Uterus (tissue), 4 donors: ENCODE data around the gene SULT1A2. TPM values are rescaled to one million over a fixed set of nuclear protein-coding genes. Genes with fewer than 3 reads are reported as not detected.

Source experiments
- DNase-seq, 2 donors: peaks; one replicate each; pipeline ENCODE4 v3.0.0-alpha.2; 2019 to 2020
- H3K27ac ChIP-seq, 2 donors: fragments of 200-600 bp; sonication (generic); 1 replicate in 1 of 2; 2 replicates in 1 of 2; pipeline ENCODE4 v1.5.1; 2016 to 2018
- H3K27me3 ChIP-seq, 2 donors: fragments of 200-600 bp; sonication (generic); one replicate each; pipeline ENCODE4 v1.5.1; 2018 to 2019; ENCODE audit warnings: control low read depth in 1 of 2
- H3K36me3 ChIP-seq, 2 donors: fragments of 200-600 bp; sonication (generic); one replicate each; pipeline ENCODE4 v1.5.1; 2019; ENCODE audit warnings: control low read depth in 1 of 2
- H3K4me1 ChIP-seq, 2 donors: fragments of 200-600 bp; sonication (generic); one replicate each; pipeline ENCODE4 v1.5.1; 2018 to 2019; ENCODE audit warnings: control low read depth in 1 of 2
- H3K4me3 ChIP-seq, 2 donors: fragments of 200-600 bp; sonication (generic); 1 replicate in 1 of 2; 2 replicates in 1 of 2; pipeline ENCODE4 v1.5.1; 2018 to 2019; ENCODE audit warnings: mild to moderate bottlenecking in 1 of 2
- H3K9me3 ChIP-seq, 2 donors: fragments of 200-600 bp; sonication (generic); one replicate each; pipeline ENCODE4 v1.5.1; 2019; ENCODE audit warnings: control low read depth in 1 of 2
- POLR2A ChIP-seq, 2 donors: fragments of 450-650 bp; IDR thresholded peaks; one replicate each; pipeline ENCODE4 v1.6.1; 2016; ENCODE audit warnings: antibody characterized with exemption in 2 of 2, mild to moderate bottlenecking in 1 of 2, moderate library complexity in 1 of 2
- intact Hi-C: fragments of 100-400 bp; cut with DNase I; formaldehyde crosslinking; loops from one replicate; pipeline ENCODE4 v1.15.1; 2023; ENCODE audit warnings: low total_unique reads
- total RNA-seq, 4 donors: library from RNA; depleted of rRNA in 3 of 4; stranded (reverse); fragments of >200 nt in 3 of 4; gene quantifications; one replicate each; pipeline versions ENCODE4 v1.1.0 to v1.2.4, GENCODE V29; 2014 to 2023
- TF ChIP-seq, protein P1 (sequence below), 4 experiments: fragments of 200-600 bp in 2 of 4; fragments of 450-650 bp in 2 of 4; sonication (generic) in 2 of 4; IDR thresholded peaks; one replicate each; pipeline ENCODE4 v1.5.1; 2016 to 2019; ENCODE audit warnings: antibody characterized with exemption in 4 of 4, mild to moderate bottlenecking in 2 of 4, moderate library complexity in 1 of 4
- donor health status: DM: yes; HTN: yes; CAD: no.

Gene SULT1A2
- total RNA-seq, 4 donors from 2014 or later: 0.41 to 0.46 TPM; not detected in 2

DNA sequence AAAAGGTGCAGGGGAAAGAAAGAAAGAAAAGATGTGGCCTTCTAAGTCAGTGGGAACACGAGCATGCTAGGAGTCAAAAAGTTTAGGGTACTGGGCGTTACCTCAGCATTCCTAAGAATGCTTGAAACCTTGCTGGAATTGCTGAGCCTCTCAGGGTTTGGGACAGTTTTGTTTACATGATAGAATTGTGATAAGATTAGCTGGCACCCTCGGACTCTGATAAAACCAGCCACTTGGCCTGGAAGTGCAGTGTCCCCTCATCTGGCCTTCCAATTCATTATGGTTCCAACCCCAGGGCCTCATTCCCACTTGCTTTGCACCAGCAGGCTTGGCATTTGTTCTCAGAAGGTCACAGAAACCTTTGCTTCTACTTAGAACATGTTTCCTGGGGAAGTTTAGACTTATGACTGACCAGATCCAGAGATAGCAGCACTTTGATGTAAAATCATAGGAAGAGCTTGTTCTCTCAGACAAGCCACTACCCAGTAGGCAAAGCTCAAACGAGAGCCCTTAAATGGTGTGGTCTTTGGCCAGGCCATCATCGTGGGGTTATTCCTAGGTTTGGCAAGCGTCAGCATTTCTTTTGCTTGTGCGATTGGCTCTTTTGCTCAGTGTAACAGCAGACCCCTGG lies 35.2 kb downstream of the SULT1A2 start:
- no peak for DNase-seq
- Histone ChIP-seq H3K27ac (no peak overlapping the region), H3K4me1 (no peaks in the 10 kb centered on the region), H3K27me3 (no peaks in the 10 kb centered on the region), H3K9me3 (no peaks in the 10 kb centered on the region), H3K36me3 (no peaks in the 10 kb centered on the region), H3K4me3 (no peak overlapping the region)
- TF ChIP-seq, protein P1, sequence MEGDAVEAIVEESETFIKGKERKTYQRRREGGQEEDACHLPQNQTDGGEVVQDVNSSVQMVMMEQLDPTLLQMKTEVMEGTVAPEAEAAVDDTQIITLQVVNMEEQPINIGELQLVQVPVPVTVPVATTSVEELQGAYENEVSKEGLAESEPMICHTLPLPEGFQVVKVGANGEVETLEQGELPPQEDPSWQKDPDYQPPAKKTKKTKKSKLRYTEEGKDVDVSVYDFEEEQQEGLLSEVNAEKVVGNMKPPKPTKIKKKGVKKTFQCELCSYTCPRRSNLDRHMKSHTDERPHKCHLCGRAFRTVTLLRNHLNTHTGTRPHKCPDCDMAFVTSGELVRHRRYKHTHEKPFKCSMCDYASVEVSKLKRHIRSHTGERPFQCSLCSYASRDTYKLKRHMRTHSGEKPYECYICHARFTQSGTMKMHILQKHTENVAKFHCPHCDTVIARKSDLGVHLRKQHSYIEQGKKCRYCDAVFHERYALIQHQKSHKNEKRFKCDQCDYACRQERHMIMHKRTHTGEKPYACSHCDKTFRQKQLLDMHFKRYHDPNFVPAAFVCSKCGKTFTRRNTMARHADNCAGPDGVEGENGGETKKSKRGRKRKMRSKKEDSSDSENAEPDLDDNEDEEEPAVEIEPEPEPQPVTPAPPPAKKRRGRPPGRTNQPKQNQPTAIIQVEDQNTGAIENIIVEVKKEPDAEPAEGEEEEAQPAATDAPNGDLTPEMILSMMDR (IDR thresholded peaks at IDR 0.05): no peak
- TF ChIP-seq POLR2A (IDR thresholded peaks at IDR 0.05): no peak
- intact Hi-C loops: no loop called here

DNA sequence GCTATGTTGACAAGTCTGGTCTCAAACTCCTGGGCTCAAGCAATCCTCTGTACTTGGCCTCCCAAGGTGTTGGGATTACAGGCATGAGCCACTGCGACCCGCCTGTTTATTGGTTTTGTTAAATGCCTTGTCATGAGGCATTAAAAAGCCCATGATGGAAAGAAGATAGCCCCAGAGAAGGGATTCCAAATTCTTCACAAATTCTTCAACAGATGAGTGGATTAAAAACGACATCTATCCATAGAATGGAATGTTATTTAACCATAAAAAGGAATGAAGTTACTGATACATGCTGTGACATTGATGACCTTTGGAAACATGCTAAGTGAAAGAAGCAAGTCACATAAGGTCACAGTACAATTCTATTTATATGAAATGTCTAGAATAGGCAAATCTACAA lies 38.4 kb downstream of the SULT1A2 start:
- Histone ChIP-seq H3K27ac (no peak overlapping the region), H3K27me3 (no peaks in the 10 kb centered on the region), H3K4me3 (no peak overlapping the region), H3K36me3 (no peaks in the 10 kb centered on the region), H3K4me1 (peaks cover 0 to 3% of the 10 kb centered on the region in 2 donors), H3K9me3 (no peaks in the 10 kb centered on the region)
- intact Hi-C loops: loop anchor here (10.0 kb wide), 1 partner anchor 64 kb away; the partner anchor contains the start of genes APOBR and CLN3
- DNase-seq: no peak
- no peak for TF ChIP-seq POLR2A (IDR thresholded peaks at IDR 0.05)
- TF ChIP-seq, protein P1 (IDR thresholded peaks at IDR 0.05): no peak

DNA sequence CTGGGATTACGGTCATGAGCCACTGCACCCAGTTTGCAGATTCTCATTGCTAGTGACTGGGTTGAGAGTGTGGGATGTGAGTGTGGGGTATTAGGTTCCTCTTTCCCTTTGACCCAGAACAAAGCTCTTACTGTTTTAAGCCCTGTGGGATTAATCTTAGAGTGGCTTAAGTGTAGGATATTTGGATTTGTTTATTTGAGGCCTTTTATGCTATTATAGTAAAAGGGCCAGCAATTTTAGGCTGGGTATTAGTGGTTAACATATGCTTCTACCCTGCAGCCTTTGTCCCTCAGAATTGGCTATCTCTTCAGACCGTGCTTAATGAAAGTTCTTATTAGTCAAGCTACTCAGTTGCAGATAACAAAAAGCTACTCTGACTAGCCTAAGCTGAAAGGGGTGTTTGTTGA lies 39.9 kb downstream of the SULT1A2 start:
- Histone ChIP-seq H3K27me3 (no peaks in the 10 kb centered on the region), H3K27ac (no peak overlapping the region), H3K4me1 (peaks cover 0 to 3% of the 10 kb centered on the region in 2 donors), H3K9me3 (no peaks in the 10 kb centered on the region), H3K36me3 (no peaks in the 10 kb centered on the region), H3K4me3 (no peak overlapping the region)
- no peak for DNase-seq
- intact Hi-C loops: loop anchor here (10.0 kb wide), 1 partner anchor 62 kb away; the partner anchor contains the start of genes APOBR and CLN3
- TF ChIP-seq, protein P1 (IDR thresholded peaks at IDR 0.05): no peak
- no peak for TF ChIP-seq POLR2A (IDR thresholded peaks at IDR 0.05)

DNA sequence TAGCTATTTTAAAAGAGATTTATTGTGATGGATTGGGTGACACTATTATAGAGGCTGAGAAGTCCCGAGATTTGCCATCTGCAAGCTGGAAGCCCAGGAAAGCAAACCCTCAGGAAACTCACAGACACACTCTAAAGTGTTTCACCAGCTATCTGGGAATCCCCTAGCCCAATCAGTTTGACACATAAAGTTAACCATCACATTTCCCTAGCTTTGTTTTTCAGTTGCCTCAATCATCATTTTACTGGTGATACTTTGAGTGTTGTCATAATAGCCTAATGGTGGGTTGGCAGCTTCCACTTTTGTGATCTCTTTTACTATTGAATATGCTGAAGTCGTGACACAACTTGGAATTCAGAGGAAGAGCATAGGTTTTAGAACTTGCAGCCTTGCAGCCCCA lies 41.3 kb downstream of the SULT1A2 start:
- Histone ChIP-seq H3K36me3 (no peaks in the 10 kb centered on the region), H3K27me3 (no peaks in the 10 kb centered on the region), H3K27ac (no peak overlapping the region), H3K9me3 (no peaks in the 10 kb centered on the region), H3K4me3 (no peak overlapping the region), H3K4me1 (peaks cover 0 to 3% of the 10 kb centered on the region in 2 donors)
- intact Hi-C loops: loop anchor here (10.0 kb wide), 1 partner anchor 61 kb away; the partner anchor contains the start of genes APOBR and CLN3
- no peak for TF ChIP-seq POLR2A (IDR thresholded peaks at IDR 0.05)
- TF ChIP-seq, protein P1 (IDR thresholded peaks at IDR 0.05): no peak
- no peak for DNase-seq

DNA sequence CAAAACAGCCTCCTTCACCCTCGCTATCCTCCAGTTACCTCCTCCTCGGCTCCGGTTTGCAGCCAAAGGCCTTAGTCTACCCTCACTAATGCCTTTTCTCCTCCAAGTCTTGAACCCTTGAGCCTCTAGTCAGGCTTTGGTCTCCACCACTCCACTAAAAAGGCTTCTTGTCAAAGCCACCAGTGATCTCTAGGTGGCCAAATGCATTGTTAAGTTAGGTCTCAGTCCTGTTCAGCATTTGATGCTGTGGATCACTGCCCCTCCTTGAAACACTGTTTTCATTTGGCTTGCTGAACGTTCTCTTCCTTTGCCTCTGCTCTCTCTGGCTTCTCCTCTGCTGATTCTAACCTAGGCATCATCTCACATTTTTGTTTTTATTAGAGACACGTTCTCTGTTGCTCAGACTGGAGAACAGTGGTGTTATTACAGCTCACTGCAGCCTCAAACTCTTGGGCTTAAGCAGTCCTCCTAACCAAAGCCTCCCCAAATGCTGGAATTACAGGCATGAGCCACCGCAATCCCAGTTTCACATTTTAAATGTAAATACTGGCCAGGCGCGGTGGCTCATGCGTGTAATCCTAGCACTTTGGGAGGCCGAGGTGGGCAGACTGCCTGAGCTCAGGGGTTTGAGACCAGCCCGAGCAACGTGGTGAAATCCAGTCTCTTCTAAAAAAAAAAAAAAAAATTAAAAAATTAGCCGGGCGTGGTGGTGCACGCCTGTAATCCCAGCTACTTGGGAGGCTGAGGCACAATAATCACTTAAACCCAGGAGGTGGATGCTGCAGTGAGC lies 42.0 kb downstream of the SULT1A2 start:
- Histone ChIP-seq H3K4me1 (peaks cover 0 to 3% of the 10 kb centered on the region in 2 donors), H3K4me3 (peak overlapping the region; percentile 67 to 70), H3K9me3 (no peaks in the 10 kb centered on the region), H3K27ac (peak overlapping the region; percentile 99 to 100), H3K36me3 (no peaks in the 10 kb centered on the region), H3K27me3 (no peaks in the 10 kb centered on the region)
- intact Hi-C loops: loop anchor here (10.0 kb wide), 1 partner anchor 60 kb away; the partner anchor contains the start of genes APOBR and CLN3
- DNase-seq: no peak
- TF ChIP-seq, protein P1 (IDR thresholded peaks at IDR 0.05): no peak
- TF ChIP-seq POLR2A (IDR thresholded peaks at IDR 0.05): no peak
